Astrocyte of the hippocampus (primary cell): ENCODE results near the gene EEF1B2.
"Not testable (repeated sequence)": the region's sequence is repeated elsewhere in the genome, so short reads cannot be mapped to it uniquely, and the experiment has no call there.

Source experiments
- DNase-seq: peaks from one replicate; pipeline ENCODE4 v3.0.0; 2011; ENCODE audit warnings: low read depth, low spot score

Gene EEF1B2

GRCh38 chr2:206159346-206160124 is at the start of gene EEF1B2, which contains the start of gene NDUFS1:
Gene EEF1B2, plus strand, starts transcription at chr2:206159895. Its CDS starts 85 bp downstream, at chr2:206159980.
Gene NDUFS1, minus strand, starts transcription at chr2:206159444. Its CDS starts 5,766 bp downstream, at chr2:206153678.
- peak; percentile 99 for DNase-seq

GRCh38 chr2:206112108-206112507 is 47.6 kb upstream of the EEF1B2 start:
- DNase-seq = no peak

GRCh38 chr2:206112846-206113547 is 46.7 kb upstream of the EEF1B2 start:
- no peak for DNase-seq

- DNase-seq = no peak
Measured at GRCh38 chr2:206115026-206115578, 44.6 kb upstream of the EEF1B2 start.

GRCh38 chr2:206116278-206116677 is 43.4 kb upstream of the EEF1B2 start:
- DNase-seq = no peak

- DNase-seq = not testable (repeated sequence)
Measured at GRCh38 chr2:206122569-206122968, 37.1 kb upstream of the EEF1B2 start.

GRCh38 chr2:206125901-206126300 is 33.8 kb upstream of the EEF1B2 start:
- no peak for DNase-seq

- DNase-seq = no peak
Measured at GRCh38 chr2:206127656-206128055, 32.0 kb upstream of the EEF1B2 start.

GRCh38 chr2:206143451-206143850 is 16.2 kb upstream of the EEF1B2 start:
- no peak for DNase-seq

GRCh38 chr2:206144383-206144782 is 15.3 kb upstream of the EEF1B2 start:
- no peak for DNase-seq

GRCh38 chr2:206145665-206146064 is 14.0 kb upstream of the EEF1B2 start:
- DNase-seq = no peak

- DNase-seq = no peak
Measured at GRCh38 chr2:206149330-206149729, 10.4 kb upstream of the EEF1B2 start.

GRCh38 chr2:206150168-206150567 is 9.5 kb upstream of the EEF1B2 start:
- DNase-seq = no peak

GRCh38 chr2:206150631-206151030 is 9.1 kb upstream of the EEF1B2 start:
- peak; percentile 50 for DNase-seq

- DNase-seq = no peak
Measured at GRCh38 chr2:206154197-206154596, 5.5 kb upstream of the EEF1B2 start.

GRCh38 chr2:206157014-206157413 is 2.7 kb upstream of the EEF1B2 start:
- DNase-seq = not testable (repeated sequence)

- no peak for DNase-seq
Measured at GRCh38 chr2:206158563-206159345, 941 bp upstream of the EEF1B2 start.

- DNase-seq = peak; percentile 69
Measured at GRCh38 chr2:206160125-206160806, 571 bp downstream of the EEF1B2 start.

- DNase-seq = no peak
Measured at GRCh38 chr2:206160807-206161179, 1.1 kb downstream of the EEF1B2 start.

- DNase-seq = not testable (repeated sequence)
Measured at GRCh38 chr2:206162401-206162800, 2.7 kb downstream of the EEF1B2 start.

GRCh38 chr2:206163251-206163880 is 3.7 kb downstream of the EEF1B2 start:
- no peak for DNase-seq
